ENCODE data around the gene PLOD2. TPM values are rescaled to one million over a fixed set of nuclear protein-coding genes. Genes with fewer than 3 reads are reported as not detected.

Gene PLOD2
- total RNA-seq, 2 experiments from 2014 or later, result not detected

- no peaks in the 10 kb centered on the region for H3K27me3 ChIP-seq (ENCODE audit: control insufficient read depth in 1 of 2, insufficient read depth in 2 of 2, low read length in 2 of 2)
- TF ChIP-seq CTCF (IDR thresholded peaks at IDR 0.05), result no peak
- H3K27ac ChIP-seq (ENCODE audit: low read depth in 1 of 2, low read length in 2 of 2), result no peak overlapping the region
- ChIA-PET CTCF (no interaction called here), POLR2A (no interaction called here)
- ATAC-seq (ENCODE audit: poor library complexity), result no peak
- no peaks in the 10 kb centered on the region for H3K36me3 Mint-ChIP-seq (ENCODE audit: low read depth)
- H3K9me3 Mint-ChIP-seq, result no peaks in the 10 kb centered on the region
- H3K27ac Mint-ChIP-seq, result no peak overlapping the region
- no peaks in the 10 kb centered on the region for H3K27me3 Mint-ChIP-seq
- no peak overlapping the region for H3K4me3 ChIP-seq (ENCODE audit: low read length)
- no peaks in the 10 kb centered on the region for H3K4me1 ChIP-seq (ENCODE audit: insufficient read depth, low read length)
- H3K4me1 Mint-ChIP-seq (ENCODE audit: low read depth), result no peaks in the 10 kb centered on the region
- DNase-seq, result no peak
- H3K9me3 ChIP-seq (ENCODE audit: control insufficient read depth in 1 of 2, insufficient read depth in 1 of 2, low read length in 2 of 2), result no peaks in the 10 kb centered on the region
- intact Hi-C loops (cut with DNase I, micrococcal nuclease), result no loop called here
- no peak overlapping the region for H3K4me3 Mint-ChIP-seq
- no peaks in the 10 kb centered on the region for H3K36me3 ChIP-seq (ENCODE audit: insufficient read depth, low read length)
Observed at GRCh38 chr3:146139586-146140110, 21.3 kb downstream of the PLOD2 start.

GRCh38 chr3:146138902-146139301 lies 22.1 kb downstream of the PLOD2 start:
- ATAC-seq (ENCODE audit: poor library complexity), result no peak
- Histone ChIP-seq H3K27me3 (ENCODE audit: control insufficient read depth in 1 of 2, insufficient read depth in 2 of 2, low read length in 2 of 2) (no peaks in the 10 kb centered on the region), H3K27ac (ENCODE audit: low read depth in 1 of 2, low read length in 2 of 2) (no peak overlapping the region), H3K36me3 (ENCODE audit: insufficient read depth, low read length) (no peaks in the 10 kb centered on the region), H3K9me3 (ENCODE audit: control insufficient read depth in 1 of 2, insufficient read depth in 1 of 2, low read length in 2 of 2) (no peaks in the 10 kb centered on the region), H3K4me3 (ENCODE audit: low read length) (no peak overlapping the region), H3K4me1 (ENCODE audit: insufficient read depth, low read length) (no peaks in the 10 kb centered on the region)
- no peak overlapping the region for H3K27ac Mint-ChIP-seq
- TF ChIP-seq CTCF (IDR thresholded peaks at IDR 0.05), result no peak
- H3K9me3 Mint-ChIP-seq, result no peaks in the 10 kb centered on the region
- intact Hi-C loops (cut with DNase I, micrococcal nuclease), result no loop called here
- POLR2A ChIA-PET, result no interaction called here
- CTCF ChIA-PET, result no interaction called here
- H3K4me1 Mint-ChIP-seq (ENCODE audit: low read depth), result no peaks in the 10 kb centered on the region
- no peaks in the 10 kb centered on the region for H3K36me3 Mint-ChIP-seq (ENCODE audit: low read depth)
- H3K4me3 Mint-ChIP-seq, result no peak overlapping the region
- H3K27me3 Mint-ChIP-seq, result no peaks in the 10 kb centered on the region
- no peak for DNase-seq

GRCh38 chr3:146136647-146137046 lies 24.3 kb downstream of the PLOD2 start:
- Mint-ChIP-seq H3K27me3 (no peaks in the 10 kb centered on the region), H3K9me3 (no peaks in the 10 kb centered on the region)
- no peak for DNase-seq

More at GRCh38 chr3:146136647-146137046, 24.3 kb downstream of the PLOD2 start:
- H3K27me3 ChIP-seq (ENCODE audit: control insufficient read depth in 1 of 2, insufficient read depth in 2 of 2, low read length in 2 of 2), result no peaks in the 10 kb centered on the region
- H3K4me1 ChIP-seq (ENCODE audit: insufficient read depth, low read length), result no peaks in the 10 kb centered on the region
- Mint-ChIP-seq H3K27ac (no peak overlapping the region), H3K4me1 (ENCODE audit: low read depth) (no peaks in the 10 kb centered on the region), H3K36me3 (ENCODE audit: low read depth) (no peaks in the 10 kb centered on the region), H3K4me3 (no peak overlapping the region)
- ChIA-PET CTCF (no interaction called here), POLR2A (no interaction called here)
- peaks cover 0 to 3% of the 10 kb centered on the region in 2 experiments for H3K9me3 ChIP-seq (ENCODE audit: control insufficient read depth in 1 of 2, insufficient read depth in 1 of 2, low read length in 2 of 2)
- H3K4me3 ChIP-seq (ENCODE audit: low read length), result no peak overlapping the region
- no peaks in the 10 kb centered on the region for H3K36me3 ChIP-seq (ENCODE audit: insufficient read depth, low read length)
- H3K27ac ChIP-seq (ENCODE audit: low read depth in 1 of 2, low read length in 2 of 2), result no peak overlapping the region
- intact Hi-C loops (cut with DNase I, micrococcal nuclease), result no loop called here
- TF ChIP-seq CTCF (IDR thresholded peaks at IDR 0.05), result no peak
- no peak for ATAC-seq (ENCODE audit: poor library complexity)
